ENCODE measurements around the gene SLC1A2. TPM values are rescaled to one million over a fixed set of nuclear protein-coding genes. Genes with fewer than 3 reads are reported as not detected.

The SLC1A2 gene
- total RNA-seq, 2 experiments from 2014 or later = not detected

- no peak for ATAC-seq
- intact Hi-C loops (cut with micrococcal nuclease) = no loop called here
These were observed 54.0 kb downstream of the SLC1A2 start for GRCh38 chr11:35365395-35365794.

GRCh38 chr11:35363854-35364780 lies 55.2 kb downstream of the SLC1A2 start:
- ATAC-seq (no peak), DNase-seq (no peak)
- H3K36me3 Mint-ChIP-seq (ENCODE audit: low read depth) = no peaks in the 10 kb centered on the region
- H3K4me1 Mint-ChIP-seq (ENCODE audit: low read depth) = peaks cover 5% of the 10 kb centered on the region
- intact Hi-C loops (cut with micrococcal nuclease) = no loop called here
- H3K27me3 Mint-ChIP-seq = peaks cover 2% of the 10 kb centered on the region
- POLR2A ChIA-PET = interaction anchor here (0.6 kb wide), 1 partner anchor 469 kb away, joined by 4 read pairs; no protein-coding TSS in a partner anchor
- H3K9me3 Mint-ChIP-seq = peaks cover 3% of the 10 kb centered on the region
- H3K4me3 Mint-ChIP-seq = no peak overlapping the region
- no peak for TF ChIP-seq CTCF (IDR thresholded peaks at IDR 0.05)
- H3K27ac Mint-ChIP-seq = no peak overlapping the region
- CTCF ChIA-PET = interaction anchor here (0.9 to 1.3 kb wide), 3 partner anchors 14 to 34 kb away, joined by 3 read pairs; no protein-coding TSS in a partner anchor

More at GRCh38 chr11:35365395-35365794, 54.0 kb downstream of the SLC1A2 start:
- Mint-ChIP-seq H3K27me3 (no peaks in the 10 kb centered on the region), H3K4me1 (ENCODE audit: low read depth) (peaks cover 5% of the 10 kb centered on the region), H3K9me3 (peaks cover 3% of the 10 kb centered on the region), H3K27ac (no peak overlapping the region), H3K36me3 (ENCODE audit: low read depth) (no peaks in the 10 kb centered on the region), H3K4me3 (no peak overlapping the region)
- no peak for DNase-seq
- ChIA-PET POLR2A (no interaction called here), CTCF (no interaction called here)
- TF ChIP-seq CTCF (IDR thresholded peaks at IDR 0.05) = no peak

- TF ChIP-seq CTCF (IDR thresholded peaks at IDR 0.05) = no peak
- CTCF ChIA-PET = interaction anchor here (0.9 to 1.3 kb wide), 3 partner anchors 15 to 33 kb away, joined by 3 read pairs; no protein-coding TSS in a partner anchor
- ATAC-seq (no peak), DNase-seq (no peak)
- H3K27me3 Mint-ChIP-seq = peaks cover 2% of the 10 kb centered on the region
- intact Hi-C loops (cut with micrococcal nuclease) = no loop called here
- H3K9me3 Mint-ChIP-seq = peaks cover 3% of the 10 kb centered on the region
- H3K4me1 Mint-ChIP-seq (ENCODE audit: low read depth) = peaks cover 8% of the 10 kb centered on the region
- POLR2A ChIA-PET = no interaction called here
- H3K4me3 Mint-ChIP-seq = no peak overlapping the region
- no peaks in the 10 kb centered on the region for H3K36me3 Mint-ChIP-seq (ENCODE audit: low read depth)
- no peak overlapping the region for H3K27ac Mint-ChIP-seq
These were observed 56.0 kb downstream of the SLC1A2 start for GRCh38 chr11:35363246-35363801.

- no peak for TF ChIP-seq CTCF (IDR thresholded peaks at IDR 0.05)
- Mint-ChIP-seq H3K27ac (no peak overlapping the region), H3K4me1 (ENCODE audit: low read depth) (peaks cover 8% of the 10 kb centered on the region), H3K27me3 (peaks cover 2% of the 10 kb centered on the region), H3K9me3 (peaks cover 3% of the 10 kb centered on the region), H3K36me3 (ENCODE audit: low read depth) (no peaks in the 10 kb centered on the region), H3K4me3 (no peak overlapping the region)
- intact Hi-C loops (cut with micrococcal nuclease) = no loop called here
- ATAC-seq (no peak), DNase-seq (no peak)
- POLR2A ChIA-PET = no interaction called here
- CTCF ChIA-PET = interaction anchor here (0.7 kb wide), 1 partner anchor 148 kb away, joined by 3 read pairs; no protein-coding TSS in a partner anchor
These were observed 56.8 kb downstream of the SLC1A2 start for GRCh38 chr11:35362521-35362980.
